HepG2 (cell line): ENCODE results near the gene NOTCH4. TPM values are rescaled to one million over a fixed set of nuclear protein-coding genes. Genes with fewer than 3 reads are reported as not detected.

Source experiments
- ARNT2 ChIP-seq: sonication (generic); formaldehyde crosslinking; IDR thresholded peaks from 2 replicates; pipeline ENCODE4 v1.8.0; 2022; ENCODE audit warnings: mild to moderate bottlenecking, low read depth, missing genetic modification reagents, moderate library complexity
- ARNTL ChIP-seq: sonication (generic); formaldehyde crosslinking; IDR thresholded peaks from 2 replicates; pipeline ENCODE4 v1.4.0; 2020; ENCODE audit warnings: mild to moderate bottlenecking, missing genetic modification reagents
- ATF2 ChIP-seq: sonication (generic); formaldehyde crosslinking; IDR thresholded peaks from 2 replicates; pipeline ENCODE4 v1.4.0; 2020; ENCODE audit warnings: missing genetic modification reagents
- EED ChIP-seq: sonication (generic); formaldehyde crosslinking; IDR thresholded peaks from 2 replicates; pipeline ENCODE4 v1.5.0; 2020; ENCODE audit warnings: mild to moderate bottlenecking, missing genetic modification reagents
- HDAC1 ChIP-seq: sonication (generic); formaldehyde crosslinking; IDR thresholded peaks from 2 replicates; pipeline ENCODE4 v1.5.1; 2020; ENCODE audit warnings: mild to moderate bottlenecking, missing genetic modification reagents
- HOXA3 ChIP-seq: sonication (generic); formaldehyde crosslinking; IDR thresholded peaks from 2 replicates; pipeline ENCODE4 v1.5.0; 2020; ENCODE audit warnings: missing genetic modification reagents
- KAT2B ChIP-seq: fragments of 150-350 bp; IDR thresholded peaks from 2 replicates; pipeline ENCODE4 v1.6.1; 2014; ENCODE audit warnings: low read depth, low read length, borderline replicate concordance
- KAT7 ChIP-seq: IDR thresholded peaks from 2 replicates; pipeline ENCODE4 v1.6.1; 2018; ENCODE audit warnings: borderline replicate concordance, missing compliant biosample characterization
- LCORL ChIP-seq, 2 experiments: fragments of 450-650 bp in 1 of 2; sonication (generic) in 1 of 2; formaldehyde crosslinking in 1 of 2; IDR thresholded peaks; 2 replicates each; pipeline versions ENCODE4 v1.5.0 to v1.6.1; 2017 to 2020; ENCODE audit warnings: antibody characterized with exemption in 1 of 2, missing genetic modification reagents in 1 of 2
- POLR2AphosphoS2 ChIP-seq: IDR thresholded peaks from 2 replicates; pipeline ENCODE4 v1.6.1; 2011; ENCODE audit warnings: low read depth, low read length, improper control_type of control experiment
- PTBP1 ChIP-seq: fragments of 200-400 bp; formaldehyde crosslinking; IDR thresholded peaks from 2 replicates; pipeline ENCODE4 v1.6.1; 2018; ENCODE audit warnings: low read length, low read depth; ENCODE audit not compliant: poor library complexity, severe bottlenecking
- SIN3A ChIP-seq: IDR thresholded peaks from 2 replicates; pipeline ENCODE4 v1.6.1; 2011; ENCODE audit warnings: low read depth, mild to moderate bottlenecking, control low read depth, low read length, borderline replicate concordance
- SRSF9 ChIP-seq: fragments of 200-400 bp; formaldehyde crosslinking; IDR thresholded peaks from 2 replicates; pipeline ENCODE4 v1.6.1; 2018; ENCODE audit warnings: borderline replicate concordance, mild to moderate bottlenecking, low read depth, low read length; ENCODE audit not compliant: insufficient read depth, poor library complexity, severe bottlenecking
- THYN1 ChIP-seq: sonication (generic); formaldehyde crosslinking; IDR thresholded peaks from 2 replicates; pipeline ENCODE4 v1.8.1; 2023; ENCODE audit warnings: low read depth, mild to moderate bottlenecking, moderate library complexity, missing genetic modification reagents, borderline replicate concordance
- ZBTB7A ChIP-seq: sonication (generic); formaldehyde crosslinking; IDR thresholded peaks from 2 replicates; pipeline ENCODE4 v1.8.0; 2022; ENCODE audit warnings: mild to moderate bottlenecking, missing genetic modification reagents
- ZC3H13 ChIP-seq: sonication (generic); formaldehyde crosslinking; IDR thresholded peaks from 2 replicates; pipeline ENCODE4 v1.8.1; 2023; ENCODE audit warnings: mild to moderate bottlenecking, missing genetic modification reagents, moderate library complexity
- ZNF253 ChIP-seq: sonication (generic); formaldehyde crosslinking; IDR thresholded peaks from 2 replicates; pipeline ENCODE4 v1.8.0; 2022; ENCODE audit warnings: mild to moderate bottlenecking, missing genetic modification reagents, borderline replicate concordance
- ZNF282 ChIP-seq: fragments of 450-650 bp; IDR thresholded peaks from 2 replicates; pipeline ENCODE4 v1.6.1; 2018; ENCODE audit not compliant: partially characterized antibody
- ZNF503 ChIP-seq: sonication (generic); formaldehyde crosslinking; IDR thresholded peaks from 2 replicates; pipeline ENCODE4 v1.4.0; 2020; ENCODE audit warnings: missing genetic modification reagents
- ZNF570 ChIP-seq: sonication (generic); formaldehyde crosslinking; IDR thresholded peaks from 2 replicates; pipeline ENCODE4 v1.4.0; 2020; ENCODE audit warnings: mild to moderate bottlenecking, missing genetic modification reagents, borderline replicate concordance
- ZNF670 ChIP-seq: sonication (generic); formaldehyde crosslinking; IDR thresholded peaks from 2 replicates; pipeline ENCODE4 v1.8.0; 2022; ENCODE audit warnings: mild to moderate bottlenecking, missing genetic modification reagents, borderline replicate concordance
- ZNF672 ChIP-seq: sonication (generic); formaldehyde crosslinking; IDR thresholded peaks from 2 replicates; pipeline ENCODE4 v1.8.1; 2022; ENCODE audit warnings: missing genetic modification reagents
- ZSCAN9 ChIP-seq: IDR thresholded peaks from 2 replicates; pipeline ENCODE4 v1.6.1; 2016; ENCODE audit warnings: borderline replicate concordance
- polyA plus RNA-seq, 8 experiments: library from polyadenylated mRNA; depleted of rRNA in 3 of 8; stranded (reverse) in 7 of 8; unstranded in 1 of 8; fragments of >200 nt; fragmentation: Illumina TruSeq in 4 of 8; extraction: Trizol in 4 of 8; gene quantifications; 2 replicates each; pipeline versions ENCODE4 v1.2.1 to v1.2.3, GENCODE V29; 2011 to 2016; ENCODE audit warnings: low read depth in 4 of 8, missing spikeins in 1 of 8, mixed read lengths in 1 of 8; ENCODE audit not compliant: insufficient read depth in 1 of 8
- total RNA-seq, 5 experiments: library from RNA; depleted of rRNA; stranded (reverse); fragments of >200 nt; fragmentation: Illumina TruSeq; extraction: Trizol; gene quantifications; 2 replicates each; pipeline ENCODE4 v1.2.3, GENCODE V29; 2016; ENCODE audit warnings: low read depth in 1 of 5
- TF ChIP-seq, protein P1 (sequence below): sonication (generic); formaldehyde crosslinking; IDR thresholded peaks from 2 replicates; pipeline ENCODE4 v1.8.0; 2022; ENCODE audit warnings: missing genetic modification reagents, mild to moderate bottlenecking, moderate library complexity, borderline replicate concordance

Gene NOTCH4
- total and polyA plus RNA-seq, 2 of the 13 experiments (the other 11 are each of a cell fraction or from before 2014, with no cell fraction given), result 0.51 to 0.83 TPM

DNA sequence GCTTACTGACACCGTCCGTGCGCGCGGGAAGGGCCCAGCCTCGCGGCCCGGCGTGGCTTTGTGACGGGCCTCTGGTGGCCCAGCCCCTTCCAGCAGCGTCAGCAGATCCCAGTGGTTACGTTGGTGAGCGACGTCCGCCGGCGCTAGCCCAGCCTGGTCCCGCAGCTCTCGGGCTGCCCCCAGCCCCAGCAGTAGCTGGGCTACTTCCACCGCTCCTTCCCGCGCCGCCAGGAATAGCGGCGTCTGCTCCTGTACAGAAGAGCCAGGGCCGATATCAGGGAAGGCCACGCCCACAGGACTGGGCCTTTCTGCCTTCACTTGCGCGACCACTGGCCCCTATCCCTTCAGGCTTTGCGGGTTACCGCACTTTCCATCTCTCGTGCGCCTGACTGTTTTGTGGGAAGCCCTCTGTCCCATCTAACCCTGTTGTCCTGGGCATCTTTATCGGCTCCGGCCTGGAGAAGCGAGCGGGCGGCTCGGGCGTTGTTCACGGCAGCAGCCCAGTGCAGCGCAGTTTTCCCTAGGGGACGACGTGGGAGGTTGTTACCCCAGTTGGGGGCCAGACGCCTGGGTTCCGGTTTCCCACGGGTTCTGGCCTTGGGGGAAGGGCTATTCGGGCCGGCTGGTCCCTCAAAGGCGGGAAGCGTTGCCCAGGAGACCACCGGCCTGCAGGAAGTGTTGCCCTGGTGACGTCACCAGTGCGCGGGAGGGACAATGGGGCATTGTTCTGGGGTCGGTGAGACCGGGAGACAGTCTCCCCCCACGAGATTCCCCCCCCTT is 27.8 kb downstream of the NOTCH4 start (continued):
- TF ChIP-seq, protein P1, sequence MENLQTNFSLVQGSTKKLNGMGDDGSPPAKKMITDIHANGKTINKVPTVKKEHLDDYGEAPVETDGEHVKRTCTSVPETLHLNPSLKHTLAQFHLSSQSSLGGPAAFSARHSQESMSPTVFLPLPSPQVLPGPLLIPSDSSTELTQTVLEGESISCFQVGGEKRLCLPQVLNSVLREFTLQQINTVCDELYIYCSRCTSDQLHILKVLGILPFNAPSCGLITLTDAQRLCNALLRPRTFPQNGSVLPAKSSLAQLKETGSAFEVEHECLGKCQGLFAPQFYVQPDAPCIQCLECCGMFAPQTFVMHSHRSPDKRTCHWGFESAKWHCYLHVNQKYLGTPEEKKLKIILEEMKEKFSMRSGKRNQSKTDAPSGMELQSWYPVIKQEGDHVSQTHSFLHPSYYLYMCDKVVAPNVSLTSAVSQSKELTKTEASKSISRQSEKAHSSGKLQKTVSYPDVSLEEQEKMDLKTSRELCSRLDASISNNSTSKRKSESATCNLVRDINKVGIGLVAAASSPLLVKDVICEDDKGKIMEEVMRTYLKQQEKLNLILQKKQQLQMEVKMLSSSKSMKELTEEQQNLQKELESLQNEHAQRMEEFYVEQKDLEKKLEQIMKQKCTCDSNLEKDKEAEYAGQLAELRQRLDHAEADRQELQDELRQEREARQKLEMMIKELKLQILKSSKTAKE, result peak; percentile 18; the same call in 1 of the 2 replicates
- TF ChIP-seq KAT2B (no peak), ZNF670 (CRISPR knock-in tag) (no peak; the same call in 1 of the 2 replicates), SIN3A (peak; percentile 77), LCORL (IDR thresholded peaks at IDR 0.05) (no peak), LCORL (CRISPR knock-in tag; IDR thresholded peaks at IDR 0.05) (peak; percentile 77; the same call in 1 of the 2 replicates), ZNF282 (no peak), ARNTL (peak; percentile 41; the same call in 1 of the 2 replicates), THYN1 (CRISPR knock-in tag) (no peak), KAT7 (peak; percentile 74), ZNF570 (no peak), ZBTB7A (CRISPR knock-in tag) (peak; percentile 93), ZC3H13 (CRISPR knock-in tag) (peak; percentile 78; the same call in 1 of the 2 replicates), HOXA3 (peak; percentile 98), ZNF672 (CRISPR knock-in tag) (no peak), ZSCAN9 (peak; percentile 72; the same call in 1 of the 2 replicates), SRSF9 (no peak), ZNF253 (CRISPR knock-in tag) (peak; percentile 89; the same call in 1 of the 2 replicates), EED (CRISPR knock-in tag) (peak; percentile 12; the same call in 1 of the 2 replicates), POLR2AphosphoS2 (no peak), ZNF503 (peak; percentile 54; the same call in 1 of the 2 replicates), HDAC1 (CRISPR knock-in tag) (peak; percentile 86), PTBP1 (peak; percentile 78), ATF2 (CRISPR knock-in tag) (peak; percentile 81), ARNT2 (CRISPR knock-in tag) (peak; percentile 78; the same call in 1 of the 2 replicates)
